Osteocyte (in vitro differentiated cells): Measurements from ENCODE around the gene PIGBOS1. TPM values are rescaled to one million over a fixed set of nuclear protein-coding genes. Genes with fewer than 3 reads are reported as not detected.
"Not testable (repeated sequence)": the region's sequence is repeated elsewhere in the genome, so short reads cannot be mapped to it uniquely, and the experiment has no call there.

Experiments
- DNase-seq: peaks from one replicate; pipeline ENCODE4 v3.0.0; 2021; ENCODE audit warnings: mixed read lengths; ENCODE audit not compliant: unreplicated experiment; ENCODE audit errors: extremely low spot score
- H3K27ac Mint-ChIP-seq: one replicate; pipeline ENCODE4 v1.8.0; 2021; ENCODE audit warnings: mild to moderate bottlenecking, mixed read lengths; ENCODE audit not compliant: unreplicated experiment
- H3K27me3 Mint-ChIP-seq: one replicate; pipeline ENCODE4 v1.8.0; 2021; ENCODE audit warnings: mixed read lengths; ENCODE audit not compliant: unreplicated experiment
- H3K36me3 Mint-ChIP-seq: one replicate; pipeline ENCODE4 v1.8.0; 2021; ENCODE audit warnings: mixed read lengths; ENCODE audit not compliant: unreplicated experiment
- H3K4me1 Mint-ChIP-seq: one replicate; pipeline ENCODE4 v1.8.0; 2021; ENCODE audit warnings: mixed read lengths; ENCODE audit not compliant: unreplicated experiment
- H3K4me3 Mint-ChIP-seq: one replicate; pipeline ENCODE4 v1.8.0; 2021; ENCODE audit warnings: mild to moderate bottlenecking, moderate library complexity, mixed read lengths; ENCODE audit not compliant: unreplicated experiment
- H3K9me3 Mint-ChIP-seq: one replicate; pipeline ENCODE4 v1.8.0; 2021; ENCODE audit warnings: mixed read lengths; ENCODE audit not compliant: unreplicated experiment
- CTCF ChIP-seq: fragments of 200-600 bp; sonication (generic); IDR thresholded peaks from 2 replicates; pipeline ENCODE4 v1.5.0; 2021; ENCODE audit warnings: antibody characterized with exemption, mild to moderate bottlenecking, moderate library complexity
- total RNA-seq: library from RNA; stranded (reverse); gene quantifications from 2 replicates; pipeline ENCODE4 v1.2.1, GENCODE V29; 2021

PIGBOS1 gene
- total RNA-seq, 1 donor from 2014 or later = 14.6 TPM

- H3K9me3 Mint-ChIP-seq = no peaks in the 10 kb centered on the region
- no peaks in the 10 kb centered on the region for H3K27me3 Mint-ChIP-seq
- no peak for DNase-seq
- H3K27ac Mint-ChIP-seq = peak overlapping the region; percentile 86
- H3K4me1 Mint-ChIP-seq = peaks cover 11% of the 10 kb centered on the region
- H3K36me3 Mint-ChIP-seq = no peaks in the 10 kb centered on the region
- peak overlapping the region; percentile 86 for H3K4me3 Mint-ChIP-seq
- no peak for TF ChIP-seq CTCF
Observed at GRCh38 chr15:55289011-55289745, 29.7 kb downstream of the PIGBOS1 start.

GRCh38 chr15:55288006-55288717 lies 30.8 kb downstream of the PIGBOS1 start:
- DNase-seq = no peak
- H3K27ac Mint-ChIP-seq = peak overlapping the region; percentile 86
- H3K4me1 Mint-ChIP-seq = peaks cover 11% of the 10 kb centered on the region
- H3K4me3 Mint-ChIP-seq = peak overlapping the region; percentile 42
- no peaks in the 10 kb centered on the region for H3K36me3 Mint-ChIP-seq
- TF ChIP-seq CTCF = no peak
- no peaks in the 10 kb centered on the region for H3K9me3 Mint-ChIP-seq
- no peaks in the 10 kb centered on the region for H3K27me3 Mint-ChIP-seq

GRCh38 chr15:55286442-55287189 lies 32.3 kb downstream of the PIGBOS1 start:
- not testable (repeated sequence) for H3K36me3 Mint-ChIP-seq, H3K27ac Mint-ChIP-seq, DNase-seq, H3K9me3 Mint-ChIP-seq, H3K27me3 Mint-ChIP-seq, H3K4me3 Mint-ChIP-seq
- peaks cover 22% of the 10 kb centered on the region for H3K4me1 Mint-ChIP-seq

GRCh38 chr15:55284426-55284825 lies 34.5 kb downstream of the PIGBOS1 start:
- H3K4me1 Mint-ChIP-seq = peaks cover 23% of the 10 kb centered on the region
- DNase-seq = no peak
- H3K36me3 Mint-ChIP-seq = no peaks in the 10 kb centered on the region
- no peak overlapping the region for H3K4me3 Mint-ChIP-seq
- H3K9me3 Mint-ChIP-seq = no peaks in the 10 kb centered on the region
- TF ChIP-seq CTCF = no peak
- H3K27me3 Mint-ChIP-seq = no peaks in the 10 kb centered on the region
- no peak overlapping the region for H3K27ac Mint-ChIP-seq

GRCh38 chr15:55283379-55284147 lies 35.4 kb downstream of the PIGBOS1 start:
- Mint-ChIP-seq H3K27ac (no peak overlapping the region), H3K36me3 (no peaks in the 10 kb centered on the region), H3K4me1 (peaks cover 18% of the 10 kb centered on the region)

More at GRCh38 chr15:55283379-55284147, 35.4 kb downstream of the PIGBOS1 start:
- Mint-ChIP-seq H3K27me3 (no peaks in the 10 kb centered on the region), H3K4me3 (no peak overlapping the region), H3K9me3 (no peaks in the 10 kb centered on the region)
- DNase-seq = no peak
- no peak for TF ChIP-seq CTCF
